Brain microvascular endothelial cell (primary cell): ENCODE measurements around the gene CCDC134.

Experiments used
- DNase-seq: peaks from one replicate; pipeline ENCODE4 v3.0.0-alpha.2; 2020
- H3K27ac ChIP-seq: fragments of 250-450 bp; sonication (Bioruptor Pico); 2 replicates; pipeline ENCODE4 v1.5.1; 2020; ENCODE audit warnings: mild to moderate bottlenecking, moderate library complexity
- H3K27me3 ChIP-seq: fragments of 250-450 bp; sonication (Bioruptor Pico); replicated peaks from 2 replicates; pipeline ENCODE4 v1.5.1; 2020; ENCODE audit warnings: mild to moderate bottlenecking
- H3K36me3 ChIP-seq: fragments of 250-450 bp; sonication (Bioruptor Pico); replicated peaks from 2 replicates; pipeline ENCODE4 v1.5.1; 2020; ENCODE audit warnings: mild to moderate bottlenecking
- H3K4me3 ChIP-seq: 2 replicates; pipeline ENCODE4 v1.5.1; 2011; ENCODE audit warnings: low read depth, mild to moderate bottlenecking, control low read depth, low read length, moderate library complexity
- CTCF ChIP-seq: IDR thresholded peaks from 2 replicates; pipeline ENCODE4 v1.5.1; 2011; ENCODE audit warnings: low read depth, mild to moderate bottlenecking, moderate library complexity, low read length, control low read depth, inconsistent platforms; ENCODE audit errors: missing control alignments
- in situ Hi-C: cut with HindIII; loops from 2 replicates; pipeline ENCODE4 v1.10.0; 2017; ENCODE audit warnings: low sequenced_read_pairs, low pct_ligation_motif_present

The CCDC134 gene

GRCh38 chr22:41875531-41876270, 75.2 kb downstream of the CCDC134 start:
- no peak overlapping the region for H3K4me3 ChIP-seq
- no peak for TF ChIP-seq CTCF
- in situ Hi-C loops: no loop called here
- no peak for DNase-seq
- H3K27me3 ChIP-seq: no peaks in the 10 kb centered on the region
- peaks cover 44% of the 10 kb centered on the region for H3K36me3 ChIP-seq
- H3K27ac ChIP-seq: no peak overlapping the region
